ENCODE data around the gene IGFLR1.

IGFLR1 gene

DNA sequence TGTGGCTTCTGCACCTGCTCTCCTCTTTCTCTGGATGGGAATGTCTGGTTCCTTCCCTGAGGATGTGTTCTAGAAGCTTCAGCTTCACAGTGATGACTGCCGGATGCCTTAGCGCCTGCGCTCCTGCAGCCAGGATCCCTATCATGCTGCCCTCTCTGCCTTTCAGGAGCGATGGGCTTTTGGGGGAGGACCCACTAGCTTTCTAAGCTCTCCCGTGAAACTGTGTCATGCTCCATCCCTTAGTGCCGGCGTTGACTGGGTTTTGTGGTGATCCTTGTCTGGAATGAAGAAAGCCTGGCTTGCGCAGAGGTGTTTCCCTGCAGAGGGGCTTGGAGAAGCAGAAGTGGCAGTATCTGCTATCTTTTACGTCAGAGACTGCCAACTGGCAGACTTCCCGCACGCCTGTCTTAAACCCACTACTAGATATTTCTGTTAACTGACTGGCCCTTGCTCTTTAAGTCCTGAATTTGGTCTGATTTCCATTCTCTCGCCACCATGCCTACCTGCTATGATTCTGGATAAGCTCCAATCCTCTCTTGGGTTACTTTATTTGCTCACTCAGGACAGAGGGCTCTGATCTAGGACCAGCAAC, 28.3 kb downstream of the IGFLR1 start:
- peak overlapping the region; percentile 49 for H3K4me3 ChIP-seq (ENCODE audit: low read length)
- TF ChIP-seq ZNF274 (IDR thresholded peaks at IDR 0.05; ENCODE audit: low read depth, low read length), result no peak

DNA sequence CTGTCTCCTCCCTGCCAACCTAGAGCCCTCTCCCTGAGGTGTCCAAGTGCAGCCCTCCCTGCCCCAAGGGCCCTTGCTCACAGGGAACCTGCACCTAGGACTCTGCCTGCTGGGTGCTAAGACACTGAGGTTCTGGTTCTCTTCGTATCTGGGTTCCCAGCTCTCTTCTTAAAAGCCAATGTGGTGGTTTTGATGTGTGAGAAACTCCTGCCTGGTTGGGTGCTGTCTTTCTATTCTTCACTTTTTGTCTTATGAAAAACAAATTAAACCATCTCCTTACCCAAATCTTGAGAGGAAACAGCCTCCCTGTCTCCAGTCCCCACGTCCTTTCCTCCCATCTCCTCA, 28.8 kb downstream of the IGFLR1 start:
- peak overlapping the region; percentile 49 for H3K4me3 ChIP-seq (ENCODE audit: low read length)
- TF ChIP-seq ZNF274 (IDR thresholded peaks at IDR 0.05; ENCODE audit: low read depth, low read length), result no peak

DNA sequence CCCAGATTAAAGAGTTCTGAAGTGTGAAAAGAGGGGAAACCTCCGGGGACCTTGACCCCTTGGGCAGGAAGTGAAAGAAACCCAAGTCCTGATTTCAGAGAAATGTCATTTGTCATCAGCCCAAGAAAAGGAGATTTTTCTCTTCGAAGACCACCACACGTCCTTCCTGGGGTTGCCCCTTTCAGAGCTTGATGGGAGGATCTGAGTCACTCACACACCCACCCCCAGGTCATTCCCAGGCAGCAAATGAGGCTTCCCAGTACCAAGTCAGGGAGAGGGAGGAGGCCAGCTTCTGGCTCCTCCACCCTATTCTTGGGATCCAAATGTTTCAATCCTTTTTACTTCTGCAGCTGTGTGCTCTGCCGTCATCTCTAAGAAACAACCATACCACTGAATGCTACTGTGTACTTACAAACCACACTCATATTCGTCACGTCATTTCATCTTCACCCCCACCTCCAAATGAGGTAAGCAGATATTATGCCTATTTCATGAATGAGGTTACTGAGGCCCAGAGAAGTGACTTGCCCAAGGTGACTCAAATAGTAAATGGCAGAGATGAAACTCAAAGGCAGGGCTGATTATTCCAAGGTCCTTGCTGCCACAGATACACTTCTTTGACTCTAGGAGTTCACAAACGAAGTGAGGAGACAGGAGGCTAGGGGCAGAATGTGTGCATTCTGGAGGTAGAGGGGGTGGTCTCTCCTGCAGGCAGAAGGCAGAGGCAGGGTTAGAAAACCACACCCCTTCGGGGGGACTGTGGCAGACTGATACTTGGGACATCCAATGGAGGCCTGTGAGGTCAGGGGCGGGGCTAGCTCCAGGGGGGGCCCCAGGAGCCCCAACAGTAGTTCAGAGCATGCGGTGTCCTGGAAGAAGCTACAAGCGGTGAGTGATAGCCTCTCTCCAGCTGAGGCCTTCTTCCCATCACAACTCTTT, 29.4 kb downstream of the IGFLR1 start:
- no peak for TF ChIP-seq ZNF274 (IDR thresholded peaks at IDR 0.05; ENCODE audit: low read depth, low read length)

DNA sequence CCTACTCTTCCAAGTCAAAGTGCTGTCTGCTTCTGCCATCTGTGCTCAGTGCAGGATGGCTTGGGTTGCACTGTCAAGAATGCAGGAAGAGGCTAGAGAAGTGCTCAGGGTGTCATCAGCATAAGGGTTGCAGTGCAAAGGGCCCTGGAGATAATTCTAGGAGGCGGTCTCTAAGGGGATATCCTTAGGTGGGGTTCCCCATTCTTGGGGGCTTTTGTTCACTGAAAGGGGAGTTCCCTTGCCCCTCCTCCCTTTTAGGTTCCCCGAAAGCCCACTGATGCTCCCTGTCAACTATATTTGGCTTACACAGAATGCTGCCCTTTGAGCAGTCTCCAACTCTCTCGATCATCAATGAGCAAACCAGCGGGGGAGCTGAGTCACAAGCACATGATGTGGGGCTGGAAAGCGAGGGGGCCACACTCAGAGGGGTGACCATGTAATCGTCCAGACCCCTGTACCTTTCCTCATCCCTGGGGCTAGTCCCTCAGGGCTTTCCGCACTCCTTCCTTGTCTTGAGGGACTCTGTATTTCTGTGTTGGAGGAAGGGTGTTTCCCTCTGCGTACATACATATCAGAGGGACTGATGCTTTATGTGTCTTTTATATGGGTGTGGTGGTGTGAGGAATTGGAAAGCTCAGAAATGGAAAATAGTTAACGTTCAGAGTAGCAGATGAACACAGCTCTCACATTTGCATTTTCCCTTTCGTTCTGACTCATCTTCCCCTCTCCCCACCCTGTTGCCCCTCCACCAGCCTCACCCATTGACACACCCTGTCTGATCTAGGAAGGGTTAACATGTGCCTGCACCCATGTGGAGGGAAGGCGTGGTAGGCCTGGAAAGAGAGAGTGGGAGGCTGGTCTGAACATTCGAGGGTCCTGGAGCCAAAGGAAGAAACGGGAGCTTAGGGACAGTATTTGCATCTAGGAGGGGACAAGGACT, 31.2 kb downstream of the IGFLR1 start:
- peak overlapping the region; percentile 42; the same call in 1 of the 2 replicates for H3K4me3 ChIP-seq (ENCODE audit: low read length)

More for the DNA sequence above, 29.4 kb downstream of the IGFLR1 start:
- peak overlapping the region; percentile 49 for H3K4me3 ChIP-seq (ENCODE audit: low read length)

DNA sequence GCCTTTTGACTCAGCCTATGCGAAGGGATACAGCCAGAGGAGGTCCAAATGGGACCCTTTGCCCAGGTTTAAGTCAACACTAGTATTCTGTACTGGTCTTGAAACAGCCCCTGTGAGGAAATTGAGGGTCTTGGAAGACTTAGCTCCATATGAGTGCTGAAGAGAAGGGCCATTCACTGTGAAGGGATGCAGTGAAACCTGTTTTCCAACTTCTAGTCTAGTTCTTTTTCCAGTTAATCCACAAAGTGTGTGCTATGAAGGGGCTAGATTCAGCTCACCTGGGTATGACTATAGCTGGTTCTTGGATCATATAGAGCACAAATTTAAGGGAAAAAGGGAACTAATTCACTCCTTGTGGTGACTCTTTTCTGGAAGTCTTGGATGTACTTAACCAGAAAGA, 33.9 kb downstream of the IGFLR1 start:
- H3K4me3 ChIP-seq (ENCODE audit: low read length), result no peak overlapping the region
- no peak for TF ChIP-seq ZNF274 (IDR thresholded peaks at IDR 0.05; ENCODE audit: low read depth, low read length)

More for the DNA sequence above, 31.2 kb downstream of the IGFLR1 start:
- no peak for TF ChIP-seq ZNF274 (IDR thresholded peaks at IDR 0.05; ENCODE audit: low read depth, low read length)

DNA sequence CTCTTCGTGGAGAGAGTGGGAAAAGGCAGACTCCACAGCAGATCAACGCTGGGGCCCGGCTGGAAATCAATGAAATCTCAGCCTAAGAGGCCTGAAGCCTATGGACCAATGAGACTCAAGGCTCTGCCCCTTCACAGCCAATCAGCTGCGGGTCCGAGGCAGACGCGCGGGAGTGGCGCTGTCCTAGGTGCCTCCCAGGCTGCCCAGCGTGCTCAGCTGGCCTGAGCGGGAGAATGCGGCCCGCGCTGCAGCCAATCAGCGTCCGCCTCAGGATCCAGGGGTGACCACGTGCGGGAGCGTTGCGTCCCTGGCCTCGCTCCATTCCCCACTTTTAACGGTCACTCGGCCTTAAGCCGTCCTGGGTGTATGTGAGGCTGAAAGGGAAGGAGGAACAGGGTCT, 38.0 kb downstream of the IGFLR1 start, which contains the start of gene ZBTB32:
TSS of gene ZBTB32 (plus strand) at position 341 of the 400 bp plus-strand sequence. CDS start 10,069 bp downstream, outside the sequence.
- no peak within 1 kb of the TSS for H3K4me3 ChIP-seq (ENCODE audit: low read length)
- TF ChIP-seq ZNF274 (IDR thresholded peaks at IDR 0.05; ENCODE audit: low read depth, low read length), result no peak

DNA sequence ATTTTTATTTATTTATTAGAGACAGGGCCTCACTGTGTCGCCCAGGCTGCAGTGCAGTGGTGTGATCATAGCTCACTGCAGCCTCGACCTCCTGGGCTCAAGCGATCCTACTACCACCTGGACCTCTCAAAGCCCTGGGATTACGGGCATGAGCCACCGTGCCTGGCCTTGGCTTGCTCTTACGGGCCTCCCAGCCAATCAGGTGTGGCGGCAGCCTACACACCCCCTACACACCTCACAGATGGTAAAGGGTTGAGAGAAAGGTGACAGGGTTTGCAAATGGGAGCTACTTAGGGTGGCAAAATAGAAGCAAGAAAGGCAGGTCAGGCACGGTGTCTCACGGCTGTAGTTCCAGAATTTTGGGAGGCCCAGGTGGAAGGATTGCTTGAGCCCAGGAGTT, 38.9 kb downstream of the IGFLR1 start:
- no peak overlapping the region for H3K4me3 ChIP-seq (ENCODE audit: low read length)
- TF ChIP-seq ZNF274 (IDR thresholded peaks at IDR 0.05; ENCODE audit: low read depth, low read length), result no peak

DNA sequence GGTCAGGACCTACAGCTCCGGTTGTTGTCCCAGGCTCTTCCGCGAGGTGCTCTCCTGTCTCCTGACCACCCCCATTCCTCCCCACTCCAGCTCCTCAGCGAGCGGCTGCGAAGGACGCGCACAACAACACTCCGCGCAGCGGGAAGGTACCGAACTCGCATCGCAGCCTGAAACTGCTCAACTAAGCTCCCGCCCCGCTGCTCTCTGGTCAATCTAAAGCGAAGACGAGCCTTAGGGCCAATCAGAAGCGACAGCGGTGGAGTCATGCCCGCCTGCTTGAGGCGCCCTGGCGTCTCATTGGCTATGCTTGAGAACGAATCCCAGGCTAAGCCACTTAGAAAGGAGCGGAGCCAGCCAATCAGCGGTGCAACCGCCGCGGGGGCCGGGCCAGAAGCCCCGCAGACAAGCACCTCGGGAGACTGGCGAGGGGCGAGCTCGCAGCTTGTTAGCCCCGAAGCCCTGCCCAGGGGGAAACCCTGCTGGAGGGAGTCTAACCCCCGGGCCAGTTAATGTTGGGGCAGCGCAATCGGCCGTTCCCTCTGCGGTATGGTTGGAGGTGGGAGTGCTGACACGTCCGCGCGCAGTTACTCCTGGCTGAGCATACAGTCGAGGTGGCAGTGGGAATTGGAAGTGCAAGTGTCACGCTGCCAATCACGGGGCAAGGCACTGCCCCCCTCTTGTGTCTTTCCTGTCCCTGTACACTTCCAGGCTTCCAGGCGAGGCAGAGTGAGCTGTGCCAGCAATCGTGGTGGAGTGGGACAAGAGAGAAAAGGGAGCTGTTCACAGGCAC, 39.8 kb downstream of the IGFLR1 start:
- H3K4me3 ChIP-seq (ENCODE audit: low read length), result peak overlapping the region; percentile 54
- no peak for TF ChIP-seq ZNF274 (IDR thresholded peaks at IDR 0.05; ENCODE audit: low read depth, low read length)

DNA sequence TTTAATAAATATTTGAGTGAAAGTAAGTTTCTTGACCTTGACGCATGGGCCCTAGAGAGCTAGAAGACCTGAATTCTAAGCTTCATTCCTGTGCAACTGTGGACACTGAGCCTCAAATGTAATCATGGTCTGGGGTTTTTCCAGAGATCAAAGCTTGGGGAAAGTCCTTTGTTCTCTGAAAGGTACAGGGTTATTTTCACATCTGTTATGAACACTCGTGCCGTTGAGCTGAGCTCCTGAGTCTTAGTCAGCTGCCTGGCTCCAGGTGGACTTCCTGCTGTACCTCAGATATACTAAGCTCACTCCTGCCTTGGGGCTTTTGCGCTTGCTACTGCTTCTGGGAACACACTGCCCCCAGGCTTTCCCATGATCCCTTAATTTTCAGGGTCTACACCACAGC, 45.4 kb downstream of the IGFLR1 start:
- no peak for TF ChIP-seq ZNF274 (IDR thresholded peaks at IDR 0.05; ENCODE audit: low read depth, low read length)

DNA sequence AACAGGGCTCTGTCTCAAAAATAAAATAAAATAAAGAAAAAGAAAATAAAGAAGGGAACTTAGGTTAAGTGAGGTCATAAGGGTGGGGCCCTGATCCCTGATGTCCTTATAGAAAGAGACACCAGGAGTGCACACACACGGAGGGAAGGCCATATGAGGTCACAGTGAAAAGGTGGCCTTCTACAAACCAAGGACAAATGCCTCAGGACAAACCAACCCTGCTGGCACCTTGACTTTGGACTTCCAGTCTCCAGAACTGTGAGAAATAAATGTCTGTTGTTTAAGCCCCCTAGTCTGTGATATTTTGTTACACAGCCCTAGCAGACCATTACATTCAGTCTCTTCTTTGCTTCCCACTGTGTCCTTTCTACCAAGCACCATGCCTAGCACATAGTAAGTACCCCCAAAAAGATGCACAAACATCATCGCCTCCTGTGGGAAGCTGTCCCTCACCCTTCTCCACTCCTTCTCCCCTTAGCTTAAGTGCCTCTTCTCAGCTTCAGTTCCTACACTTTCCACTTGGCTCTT, 46.3 kb downstream of the IGFLR1 start:
- no peak overlapping the region for H3K4me3 ChIP-seq (ENCODE audit: low read length)
- no peak for TF ChIP-seq ZNF274 (IDR thresholded peaks at IDR 0.05; ENCODE audit: low read depth, low read length)

More for the DNA sequence above, 45.4 kb downstream of the IGFLR1 start:
- no peak overlapping the region for H3K4me3 ChIP-seq (ENCODE audit: low read length)

DNA sequence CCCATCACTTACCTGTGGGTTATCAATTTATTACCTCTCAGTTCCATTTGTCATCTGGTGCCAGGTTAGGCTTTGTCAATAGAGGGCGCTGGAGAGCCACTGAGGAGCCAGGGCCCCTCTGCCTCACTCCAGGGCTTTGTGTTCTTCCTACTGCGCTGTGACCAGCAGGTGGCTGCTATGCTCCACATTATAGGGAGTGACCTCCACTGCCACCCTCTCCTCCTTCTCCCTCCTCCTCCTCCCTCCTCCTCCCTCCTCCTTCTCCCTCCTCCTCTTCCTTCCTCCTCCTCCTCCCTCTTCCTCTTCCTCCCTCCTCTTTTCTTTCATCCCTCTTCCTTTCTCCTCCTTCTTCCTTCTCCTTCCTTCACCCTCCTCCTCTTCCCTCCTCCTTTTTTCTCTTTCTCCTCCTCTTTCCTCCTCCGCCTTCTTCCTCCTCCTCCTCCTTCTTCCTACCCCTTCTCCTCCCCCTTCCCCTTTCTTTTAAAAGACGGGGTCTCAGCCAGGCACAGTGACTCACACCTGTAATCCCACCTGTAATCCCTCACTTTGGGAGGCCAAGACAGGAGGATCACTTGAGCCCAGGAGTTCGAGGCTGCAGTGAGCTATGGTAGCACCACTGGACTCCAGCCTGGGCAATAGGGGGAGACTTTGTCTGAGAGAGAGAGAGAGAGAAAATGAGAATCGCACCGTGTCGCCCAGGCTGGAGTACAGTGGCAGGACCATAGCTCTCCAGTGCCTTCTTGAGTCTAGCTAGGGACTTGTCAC, 48.2 kb downstream of the IGFLR1 start:
- no peak for TF ChIP-seq ZNF274 (IDR thresholded peaks at IDR 0.05; ENCODE audit: low read depth, low read length)
- H3K4me3 ChIP-seq (ENCODE audit: low read length), result no peak overlapping the region

DNA sequence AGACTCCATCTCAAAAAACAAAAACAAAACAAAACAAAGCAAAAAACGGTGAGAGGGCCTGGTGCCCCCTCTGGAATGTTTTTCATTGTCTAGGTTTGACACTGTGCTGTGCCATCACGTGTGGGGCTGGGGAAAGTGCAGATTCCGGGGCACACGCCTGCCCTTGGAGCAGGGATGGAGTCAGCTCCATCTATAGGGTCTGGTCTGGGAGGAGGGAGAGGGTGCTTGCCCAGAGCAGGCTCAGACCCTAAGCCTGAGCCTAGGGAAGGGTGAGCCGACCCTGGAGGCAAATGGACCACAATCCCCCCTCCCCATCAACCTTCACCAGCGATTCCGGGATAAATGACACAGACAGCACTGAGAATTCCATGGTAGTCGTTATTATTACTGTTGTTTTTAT, 48.8 kb downstream of the IGFLR1 start:
- no peak overlapping the region for H3K4me3 ChIP-seq (ENCODE audit: low read length)
- TF ChIP-seq ZNF274 (IDR thresholded peaks at IDR 0.05; ENCODE audit: low read depth, low read length), result no peak
